Limb (tissue), 2 donors: ENCODE measurements around the gene ZNF423.
"Not testable (repeated sequence)": the region's sequence is repeated elsewhere in the genome, so short reads cannot be mapped to it uniquely, and the experiment has no call there.

ENCODE experiments used
- DNase-seq, 2 donors: peaks; one replicate each; pipeline ENCODE4 v3.0.0-alpha.2; 2016; ENCODE audit errors: extremely low spot score in 2 of 2

Gene ZNF423

GRCh38 chr16:49871824-49872223, 15.9 kb upstream of the ZNF423 start:
- DNase-seq, result not testable (repeated sequence)

- no peak for DNase-seq
Measured at GRCh38 chr16:49869731-49870130, 13.8 kb upstream of the ZNF423 start.

- no peak for DNase-seq
Measured at GRCh38 chr16:49867796-49868668, 12.1 kb upstream of the ZNF423 start.

GRCh38 chr16:49867234-49867633, 11.3 kb upstream of the ZNF423 start:
- no peak for DNase-seq

- DNase-seq, result no peak
Measured at GRCh38 chr16:49866595-49867071, 10.7 kb upstream of the ZNF423 start.

GRCh38 chr16:49862694-49863093, 6.8 kb upstream of the ZNF423 start:
- no peak for DNase-seq

- DNase-seq, result no peak
Measured at GRCh38 chr16:49861299-49861698, 5.4 kb upstream of the ZNF423 start.

- DNase-seq, result no peak
Measured at GRCh38 chr16:49860593-49860992, 4.7 kb upstream of the ZNF423 start.

- peak; percentile 49 to 69 for DNase-seq
Measured at GRCh38 chr16:49859125-49859811, 3.4 kb upstream of the ZNF423 start.

GRCh38 chr16:49858200-49859124, 2.5 kb upstream of the ZNF423 start:
- peak; percentile 56 to 81 for DNase-seq

GRCh38 chr16:49857423-49858181, 1.7 kb upstream of the ZNF423 start:
- DNase-seq, result peak; percentile 79 to 80

- peak; percentile 81 to 89 for DNase-seq
Measured at GRCh38 chr16:49856672-49857330, 889 bp upstream of the ZNF423 start.

- DNase-seq, result peak; percentile 83 to 94
Measured at GRCh38 chr16:49855280-49855821, 561 bp downstream of the ZNF423 start.

- DNase-seq, result peak in 1 of 2 donors; percentile 79
Measured at GRCh38 chr16:49854796-49855203, 1.1 kb downstream of the ZNF423 start.

GRCh38 chr16:49854188-49854795, 1.6 kb downstream of the ZNF423 start:
- peak in 1 of 2 donors; percentile 64 for DNase-seq

GRCh38 chr16:49852279-49852678, 3.6 kb downstream of the ZNF423 start:
- DNase-seq, result no peak

GRCh38 chr16:49851468-49851787, 4.5 kb downstream of the ZNF423 start:
- DNase-seq, result no peak

- DNase-seq, result no peak
Measured at GRCh38 chr16:49850558-49851467, 5.1 kb downstream of the ZNF423 start.

GRCh38 chr16:49849754-49850108, 6.2 kb downstream of the ZNF423 start:
- DNase-seq, result no peak
